ENCODE results near the gene RSPRY1.
"Not testable (repeated sequence)": the region's sequence is repeated elsewhere in the genome, so short reads cannot be mapped to it uniquely, and the experiment has no call there.

Gene RSPRY1

GRCh38 chr16:57270221-57271062, 84.3 kb downstream of the RSPRY1 start:
- H3K4me1 ChIP-seq (ENCODE audit: control insufficient read depth in 1 of 2, insufficient read depth in 2 of 2, low read length in 2 of 2) = peaks cover 0 to 13% of the 10 kb centered on the region in 2 donors
- H3K27ac ChIP-seq (ENCODE audit: low read length) = no peak overlapping the region
- H3K9me3 ChIP-seq (ENCODE audit: control insufficient read depth in 1 of 2, low read length in 2 of 2) = no peaks in the 10 kb centered on the region
- no peaks in the 10 kb centered on the region for H3K36me3 ChIP-seq (ENCODE audit: control insufficient read depth in 1 of 2, insufficient read depth in 2 of 2, low read length in 2 of 2)
- H3K27me3 ChIP-seq (ENCODE audit: low read depth, low read length) = no peaks in the 10 kb centered on the region
- H3K4me3 ChIP-seq (ENCODE audit: low read depth in 1 of 2, low read length in 2 of 2) = no peak overlapping the region

- Histone ChIP-seq H3K27me3 (ENCODE audit: low read depth, low read length) (no peaks in the 10 kb centered on the region), H3K4me3 (ENCODE audit: low read depth in 1 of 2, low read length in 2 of 2) (no peak overlapping the region), H3K9me3 (ENCODE audit: control insufficient read depth in 1 of 2, low read length in 2 of 2) (no peaks in the 10 kb centered on the region), H3K27ac (ENCODE audit: low read length) (no peak overlapping the region), H3K36me3 (ENCODE audit: control insufficient read depth in 1 of 2, insufficient read depth in 2 of 2, low read length in 2 of 2) (no peaks in the 10 kb centered on the region), H3K4me1 (ENCODE audit: control insufficient read depth in 1 of 2, insufficient read depth in 2 of 2, low read length in 2 of 2) (peaks cover 0 to 10% of the 10 kb centered on the region in 2 donors)
Measured at GRCh38 chr16:57271063-57271345, 84.9 kb downstream of the RSPRY1 start.

GRCh38 chr16:57271867-57272495, 85.9 kb downstream of the RSPRY1 start:
- H3K4me1 ChIP-seq (ENCODE audit: control insufficient read depth in 1 of 2, insufficient read depth in 2 of 2, low read length in 2 of 2) = peaks cover 0 to 6% of the 10 kb centered on the region in 2 donors
- no peak overlapping the region for H3K27ac ChIP-seq (ENCODE audit: low read length)
- H3K9me3 ChIP-seq (ENCODE audit: control insufficient read depth in 1 of 2, low read length in 2 of 2) = no peaks in the 10 kb centered on the region
- no peaks in the 10 kb centered on the region for H3K36me3 ChIP-seq (ENCODE audit: control insufficient read depth in 1 of 2, insufficient read depth in 2 of 2, low read length in 2 of 2)
- H3K27me3 ChIP-seq (ENCODE audit: low read depth, low read length) = no peaks in the 10 kb centered on the region
- no peak overlapping the region for H3K4me3 ChIP-seq (ENCODE audit: low read depth in 1 of 2, low read length in 2 of 2)

- peaks cover 0 to 9% of the 10 kb centered on the region in 2 donors for H3K4me1 ChIP-seq (ENCODE audit: control insufficient read depth in 1 of 2, insufficient read depth in 2 of 2, low read length in 2 of 2)
Measured at GRCh38 chr16:57273359-57273758, 87.2 kb downstream of the RSPRY1 start.

GRCh38 chr16:57273826-57274225, 87.7 kb downstream of the RSPRY1 start:
- Histone ChIP-seq H3K36me3 (ENCODE audit: control insufficient read depth in 1 of 2, insufficient read depth in 2 of 2, low read length in 2 of 2) (no peaks in the 10 kb centered on the region), H3K4me1 (ENCODE audit: control insufficient read depth in 1 of 2, insufficient read depth in 2 of 2, low read length in 2 of 2) (peaks cover 0 to 9% of the 10 kb centered on the region in 2 donors), H3K4me3 (ENCODE audit: low read depth in 1 of 2, low read length in 2 of 2) (no peak overlapping the region), H3K27me3 (ENCODE audit: low read depth, low read length) (no peaks in the 10 kb centered on the region), H3K27ac (ENCODE audit: low read length) (no peak overlapping the region), H3K9me3 (ENCODE audit: control insufficient read depth in 1 of 2, low read length in 2 of 2) (no peaks in the 10 kb centered on the region)

More at GRCh38 chr16:57273359-57273758, 87.2 kb downstream of the RSPRY1 start:
- no peaks in the 10 kb centered on the region for H3K36me3 ChIP-seq (ENCODE audit: control insufficient read depth in 1 of 2, insufficient read depth in 2 of 2, low read length in 2 of 2)
- H3K4me3 ChIP-seq (ENCODE audit: low read depth in 1 of 2, low read length in 2 of 2) = no peak overlapping the region
- no peak overlapping the region for H3K27ac ChIP-seq (ENCODE audit: low read length)
- H3K27me3 ChIP-seq (ENCODE audit: low read depth, low read length) = no peaks in the 10 kb centered on the region
- H3K9me3 ChIP-seq (ENCODE audit: control insufficient read depth in 1 of 2, low read length in 2 of 2) = no peaks in the 10 kb centered on the region

GRCh38 chr16:57275946-57276345, 89.8 kb downstream of the RSPRY1 start:
- H3K36me3 ChIP-seq (ENCODE audit: control insufficient read depth in 1 of 2, insufficient read depth in 2 of 2, low read length in 2 of 2); H3K4me1 ChIP-seq (ENCODE audit: control insufficient read depth in 1 of 2, insufficient read depth in 2 of 2, low read length in 2 of 2); H3K4me3 ChIP-seq (ENCODE audit: low read depth in 1 of 2, low read length in 2 of 2); H3K27me3 ChIP-seq (ENCODE audit: low read depth, low read length); H3K27ac ChIP-seq (ENCODE audit: low read length); H3K9me3 ChIP-seq (ENCODE audit: control insufficient read depth in 1 of 2, low read length in 2 of 2): not testable (repeated sequence)

- no peaks in the 10 kb centered on the region for H3K9me3 ChIP-seq (ENCODE audit: control insufficient read depth in 1 of 2, low read length in 2 of 2)
- H3K27ac ChIP-seq (ENCODE audit: low read length) = no peak overlapping the region
- no peak overlapping the region for H3K4me3 ChIP-seq (ENCODE audit: low read depth in 1 of 2, low read length in 2 of 2)
- no peaks in the 10 kb centered on the region for H3K27me3 ChIP-seq (ENCODE audit: low read depth, low read length)
- H3K4me1 ChIP-seq (ENCODE audit: control insufficient read depth in 1 of 2, insufficient read depth in 2 of 2, low read length in 2 of 2) = peaks cover 0 to 9% of the 10 kb centered on the region in 2 donors
- H3K36me3 ChIP-seq (ENCODE audit: control insufficient read depth in 1 of 2, insufficient read depth in 2 of 2, low read length in 2 of 2) = no peaks in the 10 kb centered on the region
Measured at GRCh38 chr16:57276596-57276995, 90.5 kb downstream of the RSPRY1 start.

GRCh38 chr16:57277586-57277985, 91.5 kb downstream of the RSPRY1 start:
- no peaks in the 10 kb centered on the region for H3K27me3 ChIP-seq (ENCODE audit: low read depth, low read length)
- no peak overlapping the region for H3K27ac ChIP-seq (ENCODE audit: low read length)
- H3K4me1 ChIP-seq (ENCODE audit: control insufficient read depth in 1 of 2, insufficient read depth in 2 of 2, low read length in 2 of 2) = peaks cover 0 to 9% of the 10 kb centered on the region in 2 donors
- H3K36me3 ChIP-seq (ENCODE audit: control insufficient read depth in 1 of 2, insufficient read depth in 2 of 2, low read length in 2 of 2) = no peaks in the 10 kb centered on the region
- H3K9me3 ChIP-seq (ENCODE audit: control insufficient read depth in 1 of 2, low read length in 2 of 2) = no peaks in the 10 kb centered on the region
- H3K4me3 ChIP-seq (ENCODE audit: low read depth in 1 of 2, low read length in 2 of 2) = no peak overlapping the region

- H3K36me3 ChIP-seq (ENCODE audit: control insufficient read depth in 1 of 2, insufficient read depth in 2 of 2, low read length in 2 of 2) = no peaks in the 10 kb centered on the region
- no peak overlapping the region for H3K4me3 ChIP-seq (ENCODE audit: low read depth in 1 of 2, low read length in 2 of 2)
- H3K27me3 ChIP-seq (ENCODE audit: low read depth, low read length) = no peaks in the 10 kb centered on the region
- peaks cover 0 to 9% of the 10 kb centered on the region in 2 donors for H3K4me1 ChIP-seq (ENCODE audit: control insufficient read depth in 1 of 2, insufficient read depth in 2 of 2, low read length in 2 of 2)
- H3K9me3 ChIP-seq (ENCODE audit: control insufficient read depth in 1 of 2, low read length in 2 of 2) = no peaks in the 10 kb centered on the region
- no peak overlapping the region for H3K27ac ChIP-seq (ENCODE audit: low read length)
Measured at GRCh38 chr16:57278494-57278893, 92.4 kb downstream of the RSPRY1 start.

- no peak overlapping the region for H3K27ac ChIP-seq (ENCODE audit: low read length)
- H3K36me3 ChIP-seq (ENCODE audit: control insufficient read depth in 1 of 2, insufficient read depth in 2 of 2, low read length in 2 of 2) = no peaks in the 10 kb centered on the region
- H3K9me3 ChIP-seq (ENCODE audit: control insufficient read depth in 1 of 2, low read length in 2 of 2) = no peaks in the 10 kb centered on the region
- H3K4me3 ChIP-seq (ENCODE audit: low read depth in 1 of 2, low read length in 2 of 2) = no peak overlapping the region
- no peaks in the 10 kb centered on the region for H3K27me3 ChIP-seq (ENCODE audit: low read depth, low read length)
- H3K4me1 ChIP-seq (ENCODE audit: control insufficient read depth in 1 of 2, insufficient read depth in 2 of 2, low read length in 2 of 2) = peaks cover 0 to 24% of the 10 kb centered on the region in 2 donors
Measured at GRCh38 chr16:57279780-57280638, 93.9 kb downstream of the RSPRY1 start.

- H3K4me1 ChIP-seq (ENCODE audit: control insufficient read depth in 1 of 2, insufficient read depth in 2 of 2, low read length in 2 of 2) = peaks cover 0 to 21% of the 10 kb centered on the region in 2 donors
- no peak overlapping the region for H3K27ac ChIP-seq (ENCODE audit: low read length)
- no peaks in the 10 kb centered on the region for H3K9me3 ChIP-seq (ENCODE audit: control insufficient read depth in 1 of 2, low read length in 2 of 2)
- no peak overlapping the region for H3K4me3 ChIP-seq (ENCODE audit: low read depth in 1 of 2, low read length in 2 of 2)
- no peaks in the 10 kb centered on the region for H3K27me3 ChIP-seq (ENCODE audit: low read depth, low read length)
- no peaks in the 10 kb centered on the region for H3K36me3 ChIP-seq (ENCODE audit: control insufficient read depth in 1 of 2, insufficient read depth in 2 of 2, low read length in 2 of 2)
Measured at GRCh38 chr16:57281791-57282190, 95.7 kb downstream of the RSPRY1 start.
